GM19372 (cell line): ENCODE measurements around the gene UCP1.
A peak's percentile ranks its signal among the peaks of the same experiment; 100 is the strongest.

Experiments used
- ATAC-seq: cut with Tn5 transposase; IDR thresholded peaks from one replicate; pipeline ENCODE4 v1.9.1; 2021; ENCODE audit warnings: mild to moderate bottlenecking, low read depth, moderate library complexity; ENCODE audit not compliant: unreplicated experiment

The UCP1 gene, protein sequence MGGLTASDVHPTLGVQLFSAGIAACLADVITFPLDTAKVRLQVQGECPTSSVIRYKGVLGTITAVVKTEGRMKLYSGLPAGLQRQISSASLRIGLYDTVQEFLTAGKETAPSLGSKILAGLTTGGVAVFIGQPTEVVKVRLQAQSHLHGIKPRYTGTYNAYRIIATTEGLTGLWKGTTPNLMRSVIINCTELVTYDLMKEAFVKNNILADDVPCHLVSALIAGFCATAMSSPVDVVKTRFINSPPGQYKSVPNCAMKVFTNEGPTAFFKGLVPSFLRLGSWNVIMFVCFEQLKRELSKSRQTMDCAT

DNA sequence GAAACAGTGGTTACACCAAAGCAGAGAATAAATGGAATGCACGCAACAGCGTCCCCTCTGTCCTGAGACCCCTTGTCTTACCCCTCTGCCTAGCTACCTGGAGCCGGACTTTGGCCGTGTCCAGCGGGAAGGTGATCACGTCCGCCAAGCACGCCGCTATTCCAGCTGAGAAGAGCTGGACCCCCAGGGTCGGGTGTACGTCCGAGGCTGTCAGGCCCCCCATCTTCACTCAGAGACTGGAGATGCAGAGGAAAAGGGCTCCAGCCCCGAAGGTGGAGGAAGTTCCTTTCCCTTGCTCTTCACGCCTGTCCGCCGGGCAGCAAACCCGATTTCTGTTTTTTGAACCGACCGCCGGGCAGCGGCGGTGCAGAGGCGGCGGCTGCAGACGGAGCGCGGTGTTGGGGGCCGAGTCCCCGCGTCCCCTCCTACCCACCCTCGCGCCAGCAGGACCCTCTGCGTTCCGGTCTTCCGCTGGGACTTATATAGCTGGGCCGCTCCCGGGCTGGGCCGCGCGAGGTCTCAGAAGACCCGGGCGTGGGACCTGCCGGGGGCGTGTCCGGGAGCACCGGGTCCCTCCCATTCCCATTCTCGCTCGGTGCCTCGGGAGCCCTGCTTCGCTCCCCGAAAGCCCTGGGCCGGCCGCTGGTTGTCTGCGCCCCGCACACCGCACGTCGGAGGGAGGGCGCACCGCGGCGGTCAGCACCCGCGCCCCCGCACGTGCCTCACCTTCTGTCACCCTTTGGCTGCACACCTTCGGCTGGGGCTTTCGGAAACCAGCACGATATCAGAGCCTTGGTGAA, at the start of gene UCP1:
Gene UCP1, minus strand, starts transcription at position 455 of the 800 bp plus-strand sequence. Its CDS starts 232 bp downstream, at position 223.
- no peak for ATAC-seq

DNA sequence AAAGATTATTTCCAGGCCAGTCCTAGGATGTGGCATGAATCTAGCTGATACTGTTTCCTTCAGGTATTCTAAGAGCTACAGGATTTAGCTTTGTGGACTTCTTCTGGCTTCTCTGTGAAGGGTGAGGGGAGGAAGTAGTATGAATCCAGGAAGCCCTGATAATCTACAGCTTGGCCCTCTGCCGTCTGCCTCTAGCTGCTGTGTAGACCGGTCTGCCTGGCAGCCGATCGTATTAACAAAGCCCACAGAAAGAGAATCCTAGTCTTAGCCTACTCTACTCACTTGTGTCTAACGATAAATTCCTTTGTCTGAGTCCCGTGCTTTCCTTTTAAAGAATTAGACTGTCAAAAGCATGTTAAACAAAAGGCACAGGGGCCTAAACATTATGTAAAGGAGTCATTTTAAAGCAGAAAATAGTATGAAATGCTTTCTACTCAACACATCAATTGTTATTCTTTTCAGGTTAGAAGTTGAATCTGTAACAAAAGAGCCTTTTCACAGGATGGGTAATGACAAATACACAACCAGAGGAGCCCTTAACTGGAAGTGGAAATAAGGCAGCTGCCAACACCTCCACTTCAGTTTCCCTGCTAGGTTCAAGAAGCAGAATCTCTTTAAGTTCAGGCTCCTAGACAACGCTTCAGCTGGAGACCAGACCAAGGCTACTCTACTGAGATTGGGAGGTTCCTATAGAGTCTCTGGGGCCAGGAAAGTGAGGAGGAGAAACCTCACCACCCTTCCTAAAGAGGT, 48.9 kb upstream of the UCP1 start:
- no peak for ATAC-seq

DNA sequence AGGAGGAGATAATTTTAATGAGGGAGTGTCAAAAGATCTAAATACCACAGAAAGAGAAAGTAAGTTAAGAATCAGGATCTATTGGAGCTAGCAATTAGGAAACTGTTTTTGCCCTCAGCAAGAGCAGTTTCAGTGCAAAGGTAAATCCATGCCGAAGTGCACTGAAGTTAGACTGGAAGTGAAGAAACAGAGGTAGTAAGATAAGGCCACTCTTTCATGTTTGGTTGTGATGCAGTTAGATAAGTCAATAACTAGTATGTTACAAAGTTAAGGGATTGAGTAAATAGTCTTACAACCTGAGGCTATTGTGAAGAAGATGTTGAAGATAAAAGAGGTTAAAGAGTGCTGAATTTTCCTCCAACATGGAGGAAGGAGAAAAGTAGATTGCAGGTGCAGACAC, 46.7 kb upstream of the UCP1 start:
- no peak for ATAC-seq

DNA sequence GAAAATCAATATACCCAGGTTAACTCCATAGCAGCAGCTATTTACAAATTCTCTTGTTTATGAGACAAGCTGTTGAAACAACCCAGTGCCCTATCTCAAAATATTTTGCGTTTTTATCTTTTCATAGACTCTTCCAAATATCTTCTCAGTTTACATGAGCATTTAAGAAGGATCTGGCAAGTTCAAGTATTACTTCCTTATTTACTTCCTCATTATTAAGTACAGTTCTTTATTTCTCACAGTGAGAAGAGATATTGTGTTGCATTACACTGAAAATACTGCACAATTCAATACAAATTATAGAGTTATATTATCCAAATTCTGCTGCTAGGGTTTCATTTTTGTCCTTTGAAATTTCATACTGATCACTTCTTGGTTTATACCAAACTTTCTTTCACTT, 43.6 kb upstream of the UCP1 start:
- no peak for ATAC-seq

DNA sequence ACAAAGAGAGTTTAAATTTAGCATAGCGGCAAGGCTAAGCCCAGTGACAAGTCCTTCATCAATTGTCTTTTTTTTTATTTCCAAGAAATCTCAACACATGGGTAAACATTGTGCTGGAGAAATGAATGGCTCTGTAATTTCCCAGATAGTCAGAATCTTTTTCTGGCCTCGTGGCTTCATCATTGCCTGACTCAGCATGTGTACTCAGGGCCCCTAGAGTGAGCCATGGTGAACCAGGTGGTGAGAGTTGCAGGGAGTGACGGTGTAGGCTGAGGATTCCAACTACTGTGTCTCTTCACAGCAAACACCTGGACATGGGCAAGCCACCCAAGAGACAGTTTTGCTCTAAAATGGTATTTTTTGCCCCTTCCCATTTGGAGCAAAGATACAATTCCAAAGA, 43.1 kb upstream of the UCP1 start:
- ATAC-seq: no peak

DNA sequence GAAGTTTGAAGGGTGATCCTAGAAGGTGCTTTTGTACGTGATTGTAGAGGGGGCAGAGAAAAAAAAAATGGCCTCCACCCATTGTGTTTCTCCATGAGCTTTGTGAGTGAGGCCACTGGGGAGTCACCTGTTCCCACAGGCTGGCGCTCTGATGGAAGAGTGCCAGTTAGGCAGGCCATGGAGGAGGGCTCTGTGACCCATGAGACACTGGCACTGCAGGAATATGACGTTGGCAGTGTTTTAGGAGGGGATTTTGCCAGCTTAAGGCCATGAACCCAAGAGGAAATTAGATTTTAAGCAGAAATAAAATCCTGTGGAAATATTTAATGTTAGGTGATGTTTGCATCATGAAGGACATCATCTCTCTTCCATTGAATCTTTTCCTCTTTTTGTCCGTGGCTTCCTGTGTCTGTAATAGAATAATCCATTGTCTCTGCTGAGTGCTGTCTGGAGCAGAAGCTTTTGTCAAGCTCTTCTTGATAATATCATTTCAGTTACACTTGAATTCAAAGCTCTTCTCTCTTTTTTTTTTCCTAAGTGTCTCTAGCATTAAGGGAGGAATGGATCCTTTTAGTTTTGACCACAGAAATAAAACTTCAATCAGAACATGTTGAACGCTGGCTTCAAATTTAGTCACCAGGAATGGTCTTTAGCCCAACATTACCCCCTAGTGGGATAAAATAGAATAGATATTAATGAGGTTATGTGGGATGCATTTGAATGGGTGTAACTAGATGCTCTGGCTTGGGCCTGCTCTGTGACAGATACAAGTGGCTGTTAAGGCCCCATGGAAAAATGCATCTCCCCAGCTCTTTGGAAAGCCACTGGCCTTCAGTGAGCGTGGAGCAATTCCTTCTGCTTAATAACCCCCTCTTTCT, 41.0 kb upstream of the UCP1 start:
- ATAC-seq: peak; percentile 83

DNA sequence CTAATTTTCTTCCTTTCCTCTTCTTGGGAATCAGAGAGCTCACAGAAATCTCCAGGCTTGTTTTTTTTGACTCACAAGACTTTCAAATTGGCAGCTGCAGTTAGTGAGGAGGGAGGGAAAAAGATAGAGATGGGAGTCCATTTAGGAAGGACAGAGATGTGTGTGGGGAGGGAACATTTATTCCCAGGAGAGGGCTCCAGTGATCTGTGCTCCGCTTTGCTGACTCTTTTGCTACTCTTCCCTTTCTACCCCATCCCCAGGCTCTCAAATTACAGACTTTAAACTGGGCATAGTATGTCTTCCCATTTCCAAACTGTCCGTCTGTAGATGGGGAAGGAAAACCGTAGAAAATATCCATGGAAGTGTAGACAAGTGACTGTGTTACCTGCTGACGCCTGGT, 39.1 kb upstream of the UCP1 start:
- ATAC-seq: no peak

DNA sequence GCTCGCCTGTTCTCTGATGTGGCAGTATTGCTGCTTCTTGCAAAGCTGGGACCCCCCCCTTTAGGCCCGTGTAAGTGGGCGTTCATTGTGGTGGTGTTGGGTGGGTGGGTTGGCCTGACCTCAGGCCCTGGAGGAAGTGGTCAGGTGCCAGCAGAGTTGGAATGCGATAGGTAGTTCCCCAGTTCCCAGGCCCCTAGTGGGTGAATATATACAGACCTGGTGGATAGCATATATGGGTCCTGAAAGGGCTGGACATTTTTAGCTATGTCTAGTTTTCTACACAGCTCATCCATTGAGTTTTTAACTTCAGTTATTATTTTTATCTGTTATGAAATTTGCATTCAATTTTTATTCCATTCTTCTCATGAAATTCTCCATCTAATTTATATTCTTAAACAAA, 35.8 kb upstream of the UCP1 start:
- ATAC-seq: no peak

DNA sequence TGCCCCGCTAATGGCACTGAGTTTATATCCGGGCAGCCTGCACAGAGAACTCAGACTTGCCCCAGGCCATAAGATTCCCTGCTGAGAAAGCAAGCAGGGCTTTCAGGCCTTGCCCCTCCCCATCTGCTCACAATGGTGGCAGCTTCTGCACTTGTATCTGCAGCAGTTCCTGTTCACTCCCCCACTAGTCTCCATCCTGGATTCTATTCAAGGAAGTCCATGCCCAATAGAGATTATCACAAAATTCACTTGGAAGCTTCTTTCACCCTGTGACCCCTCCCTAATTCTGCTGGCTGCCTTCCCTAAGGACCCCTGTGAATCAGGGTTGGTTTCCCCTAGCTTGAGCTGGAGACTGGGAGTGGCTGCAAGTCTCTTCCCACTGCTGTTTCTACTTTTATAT, 34.5 kb upstream of the UCP1 start:
- ATAC-seq: no peak

DNA sequence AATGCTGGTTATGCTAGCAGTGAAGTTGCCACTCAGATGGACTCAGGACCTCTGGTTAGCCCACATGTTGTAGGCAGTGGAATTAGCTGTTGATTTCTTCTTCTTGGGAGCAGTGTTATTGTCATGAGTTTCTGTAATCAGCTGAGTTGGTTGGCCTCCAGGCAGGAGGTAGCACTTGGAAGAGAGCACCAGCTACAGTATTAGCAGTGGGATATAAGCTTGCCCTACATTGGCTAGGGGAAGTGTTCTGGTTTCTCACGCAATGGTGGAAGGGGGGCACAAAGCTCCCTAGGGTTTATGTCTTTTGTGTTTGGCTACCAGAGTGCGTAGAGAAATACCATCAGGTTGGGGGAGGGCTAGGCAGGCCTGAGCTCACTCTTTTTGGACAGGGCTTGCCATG, 34.0 kb upstream of the UCP1 start:
- ATAC-seq: no peak

DNA sequence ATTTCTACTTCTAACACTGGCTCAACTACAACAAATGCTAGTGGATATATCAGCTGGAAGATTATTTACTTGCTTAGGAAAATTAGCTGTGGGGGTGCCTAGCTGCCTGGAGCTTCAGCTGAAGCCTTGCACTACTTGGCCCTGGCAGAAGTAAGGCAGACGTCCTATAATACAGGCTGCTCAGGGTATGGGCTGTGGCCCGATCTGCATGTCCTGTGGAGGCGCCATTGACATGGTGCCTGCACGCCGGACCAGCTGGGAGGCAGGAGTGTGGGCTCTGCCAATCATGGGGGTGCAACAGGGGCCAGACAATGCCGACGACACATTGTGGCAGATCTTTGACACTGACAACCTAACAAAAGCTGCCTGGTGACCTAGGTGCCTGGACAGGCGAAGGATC, 31.6 kb upstream of the UCP1 start:
- ATAC-seq: no peak

DNA sequence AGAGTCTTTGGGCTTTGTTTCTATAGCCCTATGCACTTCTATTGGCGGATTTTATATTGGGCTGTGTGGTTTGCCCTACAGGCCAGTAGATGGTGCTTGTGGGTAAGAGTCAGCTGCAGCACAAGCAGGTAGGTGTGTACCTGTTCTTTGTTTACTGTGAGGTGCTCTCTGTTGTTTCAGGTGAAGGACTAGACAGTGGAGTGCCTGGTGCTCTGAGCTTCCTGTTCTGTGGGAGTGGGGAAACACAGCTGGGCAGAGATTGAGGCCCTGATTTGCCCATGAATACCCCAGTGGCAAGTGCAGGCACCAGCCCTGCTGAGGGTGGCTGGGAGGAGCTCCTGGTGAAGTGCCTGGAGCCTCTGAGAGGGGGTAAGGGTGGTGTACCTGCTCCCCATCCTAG, 26.3 kb upstream of the UCP1 start:
- no peak for ATAC-seq

DNA sequence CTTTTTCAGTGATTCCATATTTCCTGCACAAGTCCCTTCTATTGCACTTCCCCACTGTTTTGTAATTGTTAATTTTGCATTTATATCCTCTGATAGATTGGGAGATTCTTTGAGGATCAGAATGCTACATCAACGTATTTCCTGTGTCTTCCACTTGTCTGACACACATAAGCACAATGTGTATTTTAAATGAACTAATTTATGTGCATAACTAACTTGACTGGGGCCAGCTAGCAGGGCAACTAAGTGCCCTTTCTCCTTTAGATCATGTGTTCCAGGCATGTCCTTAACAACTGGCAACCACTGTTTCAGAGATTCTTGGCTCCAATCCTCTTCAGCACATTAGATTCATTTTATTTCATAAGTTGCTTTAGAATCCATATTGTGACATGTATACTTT, 15.7 kb upstream of the UCP1 start:
- ATAC-seq: no peak

DNA sequence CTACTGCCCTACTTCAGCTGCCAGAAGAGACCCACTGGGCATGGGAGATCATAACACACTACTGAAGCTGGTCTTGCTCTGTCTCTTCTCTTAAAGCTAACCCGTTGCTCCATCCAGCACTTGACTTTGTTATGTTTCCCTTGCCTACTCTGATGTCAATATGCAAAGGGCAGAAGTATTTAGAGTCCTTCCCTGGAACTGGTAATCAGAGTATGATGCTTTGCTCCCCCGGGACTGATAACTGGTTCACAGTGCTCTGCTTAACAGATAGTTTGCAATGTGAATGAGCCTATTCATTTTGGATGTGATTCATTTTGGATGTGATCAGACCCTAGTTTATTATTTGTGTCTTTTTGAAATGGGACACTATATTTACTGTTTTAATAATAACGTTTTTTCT, 12.3 kb upstream of the UCP1 start:
- ATAC-seq: no peak

DNA sequence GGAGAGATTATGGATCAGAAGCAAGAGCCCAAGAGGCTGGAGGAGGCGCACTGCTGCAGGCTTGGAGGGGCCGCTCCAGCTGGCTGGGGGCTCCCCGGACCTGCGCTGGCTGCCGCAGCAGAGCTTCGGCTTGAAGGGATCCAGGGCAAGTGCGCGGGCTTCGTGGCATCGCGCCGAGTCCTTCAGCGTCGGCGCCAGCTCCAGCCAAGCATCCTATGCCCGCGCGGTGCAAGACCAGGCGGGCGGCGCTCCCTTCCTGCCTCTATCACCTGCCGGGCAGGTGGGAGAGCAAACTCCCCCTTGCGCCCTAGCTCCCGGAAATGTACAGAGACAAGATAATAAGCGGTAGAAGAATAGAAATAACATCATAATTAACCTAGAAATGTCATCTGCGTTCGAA, 10.5 kb upstream of the UCP1 start:
- ATAC-seq: no peak

DNA sequence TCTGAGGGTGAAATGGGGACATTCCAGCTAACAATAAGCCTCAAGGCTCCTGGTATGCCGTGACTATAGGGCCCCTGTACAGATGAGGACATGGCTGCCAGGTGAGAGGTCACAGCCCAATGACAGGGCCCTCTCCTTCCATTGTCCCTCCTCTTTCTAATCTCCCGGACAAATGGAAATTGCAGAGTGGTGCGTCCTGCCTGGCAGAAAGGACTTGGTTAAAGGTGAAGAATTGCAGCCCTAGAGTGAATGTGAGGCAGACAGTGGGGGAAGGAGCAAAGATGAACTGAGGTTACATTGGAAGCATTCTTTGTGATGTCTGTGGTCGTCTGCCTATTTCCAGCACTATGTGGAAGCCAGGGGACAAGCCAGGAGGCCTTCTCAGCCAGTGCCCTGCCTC, 6.7 kb upstream of the UCP1 start:
- ATAC-seq: no peak

DNA sequence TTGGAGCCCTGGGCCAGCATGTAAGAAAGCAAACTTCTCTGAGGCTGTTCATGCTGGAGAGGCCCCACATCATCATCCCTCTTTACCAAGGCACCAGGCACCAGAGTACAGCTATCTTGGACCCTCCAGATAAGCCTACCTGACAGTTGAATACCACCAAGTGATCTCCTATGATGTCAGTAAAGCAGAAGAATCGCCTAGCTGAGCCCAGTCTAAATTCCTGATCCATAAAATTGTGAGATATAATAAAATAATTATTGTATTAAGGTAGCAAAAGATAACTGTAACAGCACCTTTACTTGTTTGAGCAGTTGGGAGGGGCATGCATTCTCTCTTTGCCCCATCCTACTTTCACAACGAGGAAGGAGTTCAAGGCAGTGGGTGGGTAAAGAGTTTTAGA, 2.9 kb upstream of the UCP1 start:
- ATAC-seq: no peak

DNA sequence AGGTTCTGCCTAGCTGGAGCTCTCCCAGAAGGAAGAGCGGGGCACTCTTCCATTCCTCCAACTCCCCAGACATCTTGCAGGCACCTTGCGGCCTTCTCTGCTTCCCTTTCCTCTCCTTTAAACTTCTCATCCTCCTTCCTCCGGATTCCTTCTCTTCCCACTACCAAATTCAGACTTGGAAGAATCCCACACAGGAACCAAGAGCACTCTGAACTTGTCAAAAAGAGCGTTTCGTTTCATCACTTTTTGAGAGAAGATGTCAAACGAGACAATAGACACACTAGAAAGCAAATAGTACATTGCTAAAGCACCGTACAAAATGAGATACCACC, 512 bp upstream of the UCP1 start:
- no peak for ATAC-seq

DNA sequence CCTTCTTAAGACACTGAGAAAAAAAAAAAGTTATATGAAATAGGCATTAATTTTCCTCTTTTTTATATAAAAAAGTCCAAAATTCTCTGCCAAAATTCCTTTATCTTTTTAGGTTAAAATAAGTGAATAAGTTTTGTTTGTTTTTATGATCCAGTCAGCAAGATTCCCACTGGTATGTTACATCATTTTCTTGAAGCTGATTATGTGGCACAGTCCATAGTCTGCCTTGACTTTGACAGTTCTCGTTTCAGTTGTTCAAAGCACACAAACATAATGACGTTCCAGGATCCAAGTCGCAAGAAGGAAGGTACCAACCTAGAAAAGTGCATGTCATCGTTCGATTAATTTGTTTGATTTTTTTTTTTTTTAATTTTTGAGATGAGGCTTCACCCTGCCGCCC, 9.1 kb downstream of the UCP1 start:
- no peak for ATAC-seq

DNA sequence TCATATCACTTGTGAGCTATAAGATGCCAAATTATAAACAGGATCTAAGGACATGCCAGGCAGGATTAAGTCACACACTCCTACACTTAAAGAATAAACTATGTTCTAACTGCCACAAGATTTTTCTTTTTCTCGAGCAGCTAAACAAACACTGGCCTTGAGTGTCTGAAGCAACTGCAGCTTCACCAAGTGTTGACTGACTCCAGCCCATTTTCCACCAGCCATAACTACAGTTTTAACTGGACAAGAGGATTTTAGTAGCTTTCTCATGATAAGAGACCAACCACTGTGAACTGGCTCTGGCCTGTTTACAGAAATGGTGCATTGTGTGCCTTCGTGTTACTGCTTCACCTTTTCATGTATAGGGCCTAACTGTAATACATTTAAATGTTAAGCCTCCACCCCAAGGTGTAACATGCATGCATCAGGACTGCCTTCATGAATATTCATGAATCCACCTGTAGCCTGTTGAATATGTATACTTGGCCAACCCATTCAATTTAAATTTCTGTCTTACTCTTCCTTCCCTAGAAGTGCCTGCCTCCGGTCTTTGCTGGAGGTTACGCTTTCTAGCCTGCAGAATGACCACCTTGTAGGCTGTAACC, 10.8 kb downstream of the UCP1 start:
- ATAC-seq: no peak
